K562 (cell line): ENCODE results near the gene KCND3. TPM values are rescaled to one million over a fixed set of nuclear protein-coding genes. Genes with fewer than 3 reads are reported as not detected.

Experiments
- ATAC-seq: fragments of 200-7000 bp; cut with Tn5 transposase; 3 replicates; pipeline ENCODE4 v1.9.1; 2020; ENCODE audit warnings: moderate library complexity
- BruUV-seq: library from RNA; stranded (reverse); fragments of 400-500 nt; replicated peaks from 2 replicates; lab custom pipeline; 2021; lab: Mats Ljungman, UMichigan
- CTCF ChIA-PET: fragments of 300-600 bp; formaldehyde crosslinking; extraction: SDS; loops from one replicate; lab custom pipeline; 2021; ENCODE audit warnings: low intra/inter-chr PET ratio; lab: Yijun Ruan, JAX
- POLR2A ChIA-PET: fragments of 300-600, 350-650 bp; sonication (Branson Sonifier 250); formaldehyde crosslinking; extraction: SDS; loops from one replicate; lab custom pipeline; 2021; ENCODE audit warnings: antibody characterized with exemption, inconsistent platforms; lab: Yijun Ruan, JAX
- DNase-seq, 4 experiments: peaks; one replicate each; pipeline versions ENCODE4 v3.0.0 to v3.0.0-alpha.2; 2011 to 2018; ENCODE audit warnings: low spot score in 3 of 4, mixed read lengths in 3 of 4; ENCODE audit errors: extremely low read depth in 1 of 4
- FAIRE-seq: peaks from 2 replicates; lab custom pipeline; 2011; peaks lifted over from hg19 to GRCh38; lab: Jason Lieb, UNC
- H2AFZ ChIP-seq: 2 replicates; pipeline ENCODE4 v1.6.0; 2011; ENCODE audit warnings: low read depth, low read length, control low read depth, inconsistent platforms
- H3K27ac ChIP-seq: fragments of 200-600 bp; 3 replicates; pipeline ENCODE4 v1.8.0; 2011; ENCODE audit warnings: low read depth, mild to moderate bottlenecking, control low read depth, inconsistent platforms, low read length, moderate library complexity, mixed read lengths; ENCODE audit errors: extremely low read depth
- H3K27me3 ChIP-seq, 2 experiments: fragments of 300-600 bp in 1 of 2; 2 replicates in 1 of 2; 3 replicates in 1 of 2; pipeline versions ENCODE4 v1.6.0 to v1.8.0; 2011; ENCODE audit warnings: inconsistent platforms in 2 of 2, low read length in 2 of 2, mild to moderate bottlenecking in 1 of 2, mixed read lengths in 1 of 2, moderate library complexity in 1 of 2; ENCODE audit not compliant: control insufficient read depth in 2 of 2, insufficient read depth in 2 of 2
- H3K36me3 ChIP-seq: fragments of 300-600 bp; 3 replicates; pipeline ENCODE4 v1.8.0; 2011; ENCODE audit warnings: mild to moderate bottlenecking, low read length, inconsistent platforms; ENCODE audit not compliant: control insufficient read depth, insufficient read depth
- H3K4me1 ChIP-seq, 2 experiments: fragments of 200-600 bp in 1 of 2; replicated peaks in 1 of 2; 2 replicates in 1 of 2; 3 replicates in 1 of 2; pipeline versions ENCODE4 v1.5.1 to v1.8.0; 2011; ENCODE audit warnings: inconsistent platforms in 2 of 2, low read length in 2 of 2, mild to moderate bottlenecking in 1 of 2, mixed read lengths in 1 of 2, moderate library complexity in 1 of 2; ENCODE audit not compliant: control insufficient read depth in 2 of 2, insufficient read depth in 2 of 2
- H3K4me2 ChIP-seq: 2 replicates; pipeline ENCODE4 v1.6.1; 2011; ENCODE audit warnings: low read length, control low read depth, inconsistent platforms, mixed read lengths; ENCODE audit not compliant: insufficient read depth
- H3K4me3 ChIP-seq: fragments of 200-600 bp; sonication (generic), shearing (Covaris generic); 2 replicates; pipeline ENCODE4 v1.5.1; 2016; ENCODE audit warnings: control low read depth, inconsistent platforms
- H3K79me2 ChIP-seq: fragments of 200-600 bp; 3 replicates; pipeline ENCODE4 v1.8.0; 2011; ENCODE audit warnings: low read length, inconsistent platforms; ENCODE audit not compliant: control insufficient read depth, insufficient read depth
- H3K9ac ChIP-seq, 2 experiments: 2 replicates each; pipeline versions ENCODE4 v1.6.0 to v1.6.1; 2011; ENCODE audit warnings: low read depth in 2 of 2, low read length in 2 of 2, control low read depth in 1 of 2, inconsistent platforms in 1 of 2, mild to moderate bottlenecking in 1 of 2, mixed read lengths in 1 of 2; ENCODE audit not compliant: insufficient read depth in 1 of 2
- H3K9me1 ChIP-seq: one replicate; pipeline ENCODE4 v1.6.0; 2011; ENCODE audit warnings: inconsistent platforms, mild to moderate bottlenecking, low read length, moderate library complexity; ENCODE audit not compliant: control insufficient read depth, insufficient read depth
- H3K9me3 ChIP-seq: replicated peaks from 2 replicates; pipeline ENCODE4 v1.5.1; 2011; ENCODE audit warnings: low read depth, low read length, inconsistent platforms; ENCODE audit not compliant: control insufficient read depth, insufficient read depth
- H4K20me1 ChIP-seq: replicated peaks from 2 replicates; pipeline ENCODE4 v1.6.1; 2011; ENCODE audit warnings: low read length, inconsistent platforms, mixed read lengths; ENCODE audit not compliant: control insufficient read depth, insufficient read depth
- BACH1 ChIP-seq: fragments of 200-800 bp; sonication (Bioruptor generic); IDR thresholded peaks from 2 replicates; pipeline ENCODE4 v1.6.1; 2016; ENCODE audit warnings: missing genetic modification characterization, missing compliant biosample characterization
- CHD1 ChIP-seq: fragments of 200-600 bp; sonication (generic); IDR thresholded peaks from one replicate; pipeline ENCODE4 v1.6.1; 2012; ENCODE audit warnings: mild to moderate bottlenecking, moderate library complexity, low read length, inconsistent platforms
- FOXJ3 ChIP-seq: sonication (generic); formaldehyde crosslinking; IDR thresholded peaks from 2 replicates; pipeline ENCODE4 v1.4.0; 2020; ENCODE audit warnings: mild to moderate bottlenecking, missing genetic modification reagents
- NFIX ChIP-seq: fragments of 250-450 bp; sonication (Bioruptor Pico); IDR thresholded peaks from 2 replicates; pipeline ENCODE4 v1.4.0; 2020; ENCODE audit warnings: low read depth, mild to moderate bottlenecking, moderate library complexity
- NR2F6 ChIP-seq: fragments of 450-650 bp; formaldehyde crosslinking; IDR thresholded peaks from 2 replicates; pipeline ENCODE4 v1.4.0; 2020; ENCODE audit warnings: mild to moderate bottlenecking
- OTX1 ChIP-seq: fragments of 450-650 bp; formaldehyde crosslinking; IDR thresholded peaks from 2 replicates; pipeline ENCODE4 v1.4.0; 2022; ENCODE audit warnings: mild to moderate bottlenecking
- PRPF4 ChIP-seq: fragments of 200-400 bp; formaldehyde crosslinking; IDR thresholded peaks from one replicate; pipeline ENCODE4 v1.6.1; 2017; ENCODE audit warnings: low read length, low read depth, mild to moderate bottlenecking; ENCODE audit not compliant: insufficient read depth, poor library complexity, severe bottlenecking
- SAFB ChIP-seq: fragments of 200-400 bp; formaldehyde crosslinking; IDR thresholded peaks from 2 replicates; pipeline ENCODE4 v1.6.1; 2017; ENCODE audit warnings: low read depth, low read length, borderline replicate concordance
- U2AF2 ChIP-seq: fragments of 200-400 bp; formaldehyde crosslinking; optimal IDR thresholded peaks from 2 replicates; pipeline ENCODE3; 2017; ENCODE audit warnings: low read depth, mild to moderate bottlenecking, low read length
- WGBS: fragments of 100-300 bp; shearing (Covaris generic); methylation state at CpG from one replicate; pipeline ENCODE4 v1.1.6; 2016; ENCODE audit warnings: low coverage, mixed read lengths; ENCODE audit not compliant: insufficient coverage; ENCODE audit errors: missing lambda C conversion rate; 5-methylcytosine and 5-hydroxymethylcytosine counted together
- in situ Hi-C: fragments of 300-500 bp; cut with MboI; formaldehyde crosslinking; loops from 4 replicates; pipeline ENCODE4 v1.15.0; 2018; ENCODE audit warnings: inconsistent platforms, mixed read lengths
- intact Hi-C: fragments of 100-400 bp; cut with micrococcal nuclease; formaldehyde crosslinking; loops from 2 replicates; pipeline ENCODE4 v1.14.2; 2022
- polyA plus RNA-seq, 8 experiments: library from polyadenylated mRNA; depleted of rRNA in 4 of 8; stranded (reverse) in 5 of 8; unstranded in 3 of 8; fragments of >200 nt; fragmentation: Nextera tagmentation in 2 of 8; fragmentation: Illumina TruSeq in 1 of 8; extraction: Ambion mirVana in 2 of 8; extraction: Trizol in 1 of 8; gene quantifications; 2 replicates each; pipeline versions ENCODE4 v1.2.1 to v1.2.3, GENCODE V29; 2011 to 2014; ENCODE audit warnings: inconsistent platforms in 1 of 8, missing spikeins in 1 of 8
- total RNA-seq, 7 experiments: library from RNA; depleted of rRNA in 6 of 7; stranded (reverse); fragments of >200 nt in 6 of 7; fragmentation: Illumina TruSeq in 2 of 7; extraction: Trizol in 2 of 7; gene quantifications; 2 replicates each; pipeline versions ENCODE4 v1.2.1 to v1.2.3, GENCODE V29; 2011 to 2021; ENCODE audit warnings: low replicate concordance in 1 of 7
- TF ChIP-seq, protein P1 (sequence below): sonication (generic); formaldehyde crosslinking; IDR thresholded peaks from 2 replicates; pipeline ENCODE4 v1.9.0; 2022; ENCODE audit warnings: mild to moderate bottlenecking, missing genetic modification reagents

KCND3 gene
- total and polyA plus RNA-seq, 9 of the 15 experiments (the other 6 are each of a cell fraction or from before 2014, with no cell fraction given): not detected

DNA sequence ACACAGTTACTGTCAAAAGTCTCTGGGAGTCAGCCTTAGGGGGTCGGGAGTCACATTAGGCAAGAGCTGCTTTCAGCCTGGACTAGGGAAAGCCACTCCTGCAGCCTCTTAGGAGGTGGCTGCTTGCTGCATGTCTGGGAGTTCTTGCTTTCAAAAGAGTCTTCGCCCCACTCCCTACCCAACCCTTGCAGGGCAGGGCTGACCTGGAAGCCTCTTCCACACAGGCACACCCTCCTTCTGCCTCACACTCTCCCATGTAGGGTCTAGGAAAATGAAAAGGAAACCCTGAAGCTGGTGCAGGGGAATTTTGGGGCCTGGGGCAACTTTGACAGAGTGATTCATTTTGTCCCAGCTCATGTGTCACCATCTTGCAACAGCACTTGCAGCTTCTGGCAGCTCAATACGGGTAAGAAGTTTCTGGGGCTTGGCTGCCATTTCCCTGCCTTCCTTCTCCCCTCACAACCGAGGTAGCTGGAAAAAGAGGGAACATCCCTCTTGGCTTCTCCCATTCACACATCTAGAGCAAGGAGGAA is 37.3 kb downstream of the KCND3 start:
- no peak for ATAC-seq
- CTCF ChIA-PET: no interaction called here

More for the DNA sequence above, 37.3 kb downstream of the KCND3 start:
- no peaks in the 10 kb centered on the region for H3K79me2 ChIP-seq
- H3K9me1 ChIP-seq: no peaks in the 10 kb centered on the region
- no peaks in the 10 kb centered on the region for H3K4me1 ChIP-seq
- peaks cover 16 to 45% of the 10 kb centered on the region in 2 experiments; a peak in 4 of 5 replicates for H3K27me3 ChIP-seq
- no peak overlapping the region for H3K4me2 ChIP-seq
- no peak for FAIRE-seq
- intact Hi-C loops (no loop called here), in situ Hi-C loops (no loop called here)
- H3K9me3 ChIP-seq: no peaks in the 10 kb centered on the region
- POLR2A ChIA-PET: interaction anchor here (0.7 kb wide), 1 partner anchor 56 kb away, joined by 3 read pairs; no protein-coding TSS in a partner anchor
- H3K27ac ChIP-seq: no peak overlapping the region
- BruUV-seq: no TSS peak
- no peak for DNase-seq
- H4K20me1 ChIP-seq: no peaks in the 10 kb centered on the region; the same call in 1 of the 2 replicates
- H2AFZ ChIP-seq: no peak overlapping the region
- no peak overlapping the region for H3K9ac ChIP-seq
- TF ChIP-seq CHD1 (no peak), FOXJ3 (CRISPR knock-in tag) (no peak), BACH1 (tag) (no peak), OTX1 (CRISPR knock-in tag) (no peak), PRPF4 (no peak), U2AF2 (no peak), SAFB (no peak), NR2F6 (CRISPR knock-in tag) (no peak), NFIX (CRISPR knock-in tag) (no peak)
- TF ChIP-seq, protein P1, sequence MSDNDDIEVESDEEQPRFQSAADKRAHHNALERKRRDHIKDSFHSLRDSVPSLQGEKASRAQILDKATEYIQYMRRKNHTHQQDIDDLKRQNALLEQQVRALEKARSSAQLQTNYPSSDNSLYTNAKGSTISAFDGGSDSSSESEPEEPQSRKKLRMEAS (CRISPR knock-in tag): no peak
- 0% methylated on average over 4 of the region's 4 CpGs for WGBS
- no peaks in the 10 kb centered on the region for H3K36me3 ChIP-seq
- no peak overlapping the region for H3K4me3 ChIP-seq
